Measurements from ENCODE around the gene UNK. TPM values are rescaled to one million over a fixed set of nuclear protein-coding genes. Genes with fewer than 3 reads are reported as not detected.

The UNK gene
- total RNA-seq, 4 donors from 2014 or later = 27.8 to 68.2 (median 31.9) TPM

DNA sequence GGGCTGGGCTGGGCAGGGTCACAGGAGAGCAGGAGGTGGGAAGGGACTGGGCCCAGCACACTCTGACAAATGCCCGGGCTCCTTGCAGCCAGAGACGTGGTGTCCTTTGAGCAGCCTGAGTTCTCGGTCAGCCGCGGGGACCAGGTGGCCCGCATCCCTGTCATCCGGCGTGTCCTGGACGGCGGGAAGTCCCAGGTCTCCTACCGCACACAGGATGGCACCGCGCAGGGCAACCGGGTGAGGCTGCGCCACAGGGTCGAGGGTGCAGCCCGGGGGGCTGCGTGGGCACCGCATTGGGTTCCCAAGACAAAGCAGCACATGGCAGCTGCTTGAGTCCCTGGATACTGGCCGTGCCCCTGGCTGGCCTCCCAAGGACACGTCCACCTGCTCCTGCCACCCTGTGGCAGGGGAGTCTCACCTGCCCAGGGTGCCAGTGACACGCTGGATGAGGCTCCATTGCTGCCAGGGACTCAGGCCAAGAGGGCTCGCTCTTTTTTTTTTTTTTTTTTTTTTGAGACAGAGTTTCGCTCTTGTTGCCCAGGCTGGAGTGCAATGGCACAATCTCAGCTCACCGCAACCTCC is 40.9 kb upstream of the UNK start:
- no peaks in the 10 kb centered on the region for H3K9me3 ChIP-seq
- TF ChIP-seq, protein P1, sequence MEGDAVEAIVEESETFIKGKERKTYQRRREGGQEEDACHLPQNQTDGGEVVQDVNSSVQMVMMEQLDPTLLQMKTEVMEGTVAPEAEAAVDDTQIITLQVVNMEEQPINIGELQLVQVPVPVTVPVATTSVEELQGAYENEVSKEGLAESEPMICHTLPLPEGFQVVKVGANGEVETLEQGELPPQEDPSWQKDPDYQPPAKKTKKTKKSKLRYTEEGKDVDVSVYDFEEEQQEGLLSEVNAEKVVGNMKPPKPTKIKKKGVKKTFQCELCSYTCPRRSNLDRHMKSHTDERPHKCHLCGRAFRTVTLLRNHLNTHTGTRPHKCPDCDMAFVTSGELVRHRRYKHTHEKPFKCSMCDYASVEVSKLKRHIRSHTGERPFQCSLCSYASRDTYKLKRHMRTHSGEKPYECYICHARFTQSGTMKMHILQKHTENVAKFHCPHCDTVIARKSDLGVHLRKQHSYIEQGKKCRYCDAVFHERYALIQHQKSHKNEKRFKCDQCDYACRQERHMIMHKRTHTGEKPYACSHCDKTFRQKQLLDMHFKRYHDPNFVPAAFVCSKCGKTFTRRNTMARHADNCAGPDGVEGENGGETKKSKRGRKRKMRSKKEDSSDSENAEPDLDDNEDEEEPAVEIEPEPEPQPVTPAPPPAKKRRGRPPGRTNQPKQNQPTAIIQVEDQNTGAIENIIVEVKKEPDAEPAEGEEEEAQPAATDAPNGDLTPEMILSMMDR (IDR thresholded peaks at IDR 0.05) = no peak
- TF ChIP-seq EP300 (IDR thresholded peaks at IDR 0.05) = no peak
- no peak for TF ChIP-seq POLR2AphosphoS5 (IDR thresholded peaks at IDR 0.05)
- no peak for TF ChIP-seq POLR2A (IDR thresholded peaks at IDR 0.05)
- H3K4me3 ChIP-seq = no peak overlapping the region
- 97% methylated on average over 11 of the region's 25 CpGs for WGBS
- H3K27me3 ChIP-seq = no peaks in the 10 kb centered on the region
- no peak for DNase-seq (ENCODE audit: low spot score in 2 of 2)
- H3K36me3 ChIP-seq = peaks cover 75% of the 10 kb centered on the region
- H3K27ac ChIP-seq = no peak overlapping the region
- peaks cover 5% of the 10 kb centered on the region for H3K4me1 ChIP-seq

- no peak for DNase-seq (ENCODE audit: low spot score in 2 of 2)
- peaks cover 77% of the 10 kb centered on the region for H3K36me3 ChIP-seq
- H3K27me3 ChIP-seq = no peaks in the 10 kb centered on the region
- no peak overlapping the region for H3K4me3 ChIP-seq
- H3K27ac ChIP-seq = no peak overlapping the region
- H3K9me3 ChIP-seq = no peaks in the 10 kb centered on the region
- H3K4me1 ChIP-seq = peaks cover 30% of the 10 kb centered on the region
- 77% methylated on average over 7 of the region's 9 CpGs for WGBS
- TF ChIP-seq, protein P1 (IDR thresholded peaks at IDR 0.05) = no peak
- TF ChIP-seq POLR2AphosphoS5 (IDR thresholded peaks at IDR 0.05) = no peak
- TF ChIP-seq POLR2A (IDR thresholded peaks at IDR 0.05) = no peak
- TF ChIP-seq EP300 (IDR thresholded peaks at IDR 0.05) = no peak
Measured at GRCh38 chr17:75748706-75749105, 35.9 kb upstream of the UNK start.

- Histone ChIP-seq H3K4me3 (no peak overlapping the region), H3K9me3 (no peaks in the 10 kb centered on the region), H3K27me3 (no peaks in the 10 kb centered on the region), H3K27ac (peak overlapping the region; percentile 4), H3K36me3 (peaks cover 78% of the 10 kb centered on the region), H3K4me1 (peaks cover 40% of the 10 kb centered on the region)
- TF ChIP-seq POLR2AphosphoS5 (IDR thresholded peaks at IDR 0.05) = no peak
- TF ChIP-seq, protein P1 (IDR thresholded peaks at IDR 0.05) = peak; percentile 86 to 87
- WGBS = 40% methylated on average over 8 of the region's 20 CpGs
- DNase-seq (ENCODE audit: low spot score in 2 of 2) = peak; percentile 94 to 95
Measured at GRCh38 chr17:75749545-75750389, 34.8 kb upstream of the UNK start.

DNA sequence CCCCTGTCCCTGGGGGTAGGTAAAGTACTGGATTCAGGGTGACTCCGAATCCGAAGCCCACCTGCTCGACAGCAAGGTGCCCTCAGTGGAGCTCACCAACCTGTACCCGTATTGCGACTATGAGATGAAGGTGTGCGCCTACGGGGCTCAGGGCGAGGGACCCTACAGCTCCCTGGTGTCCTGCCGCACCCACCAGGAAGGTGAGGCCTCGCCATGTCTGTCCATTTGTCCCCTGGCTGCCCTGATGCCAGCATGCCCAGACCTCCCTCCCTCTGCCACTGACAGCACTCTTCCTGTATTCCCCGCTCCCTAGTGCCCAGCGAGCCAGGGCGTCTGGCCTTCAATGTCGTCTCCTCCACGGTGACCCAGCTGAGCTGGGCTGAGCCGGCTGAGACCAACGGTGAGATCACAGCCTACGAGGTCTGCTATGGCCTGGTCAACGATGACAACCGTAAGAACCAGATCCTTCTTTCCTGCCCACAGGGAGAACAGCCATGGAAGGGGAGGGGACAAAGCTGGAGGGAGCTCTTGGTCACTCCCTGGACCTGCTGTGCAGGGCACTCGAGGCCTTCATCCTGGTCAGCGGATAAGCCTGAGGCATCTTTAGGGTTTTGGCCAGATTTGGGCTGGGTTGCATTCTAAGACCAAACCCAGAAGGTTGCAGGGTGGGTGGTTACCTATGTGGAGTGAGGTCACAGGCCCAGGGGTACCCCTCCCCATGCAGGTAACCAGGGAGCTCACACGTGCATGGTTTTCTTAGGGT is 33.8 kb upstream of the UNK start:
- H3K27ac ChIP-seq = no peak overlapping the region
- no peaks in the 10 kb centered on the region for H3K9me3 ChIP-seq
- 85% methylated on average over 16 of the region's 23 CpGs for WGBS
- peaks cover 51% of the 10 kb centered on the region for H3K4me1 ChIP-seq
- no peak overlapping the region for H3K4me3 ChIP-seq
- peaks cover 73% of the 10 kb centered on the region for H3K36me3 ChIP-seq
- no peaks in the 10 kb centered on the region for H3K27me3 ChIP-seq
- peak in 1 of 2 donors; percentile 68 for DNase-seq (ENCODE audit: low spot score in 2 of 2)
- TF ChIP-seq, protein P1 (IDR thresholded peaks at IDR 0.05) = no peak
- TF ChIP-seq EP300 (IDR thresholded peaks at IDR 0.05) = no peak
- no peak for TF ChIP-seq POLR2A (IDR thresholded peaks at IDR 0.05)

Data from suprapubic skin (tissue), 4 donors.